ENCODE results near the gene ANKRD36B.
"Not testable (repeated sequence)": the region's sequence is repeated elsewhere in the genome, so short reads cannot be mapped to it uniquely, and the experiment has no call there.

The ANKRD36B gene

GRCh38 chr2:97546711-97547110 lies 43.0 kb downstream of the ANKRD36B start:
- TF ChIP-seq, protein P1, sequence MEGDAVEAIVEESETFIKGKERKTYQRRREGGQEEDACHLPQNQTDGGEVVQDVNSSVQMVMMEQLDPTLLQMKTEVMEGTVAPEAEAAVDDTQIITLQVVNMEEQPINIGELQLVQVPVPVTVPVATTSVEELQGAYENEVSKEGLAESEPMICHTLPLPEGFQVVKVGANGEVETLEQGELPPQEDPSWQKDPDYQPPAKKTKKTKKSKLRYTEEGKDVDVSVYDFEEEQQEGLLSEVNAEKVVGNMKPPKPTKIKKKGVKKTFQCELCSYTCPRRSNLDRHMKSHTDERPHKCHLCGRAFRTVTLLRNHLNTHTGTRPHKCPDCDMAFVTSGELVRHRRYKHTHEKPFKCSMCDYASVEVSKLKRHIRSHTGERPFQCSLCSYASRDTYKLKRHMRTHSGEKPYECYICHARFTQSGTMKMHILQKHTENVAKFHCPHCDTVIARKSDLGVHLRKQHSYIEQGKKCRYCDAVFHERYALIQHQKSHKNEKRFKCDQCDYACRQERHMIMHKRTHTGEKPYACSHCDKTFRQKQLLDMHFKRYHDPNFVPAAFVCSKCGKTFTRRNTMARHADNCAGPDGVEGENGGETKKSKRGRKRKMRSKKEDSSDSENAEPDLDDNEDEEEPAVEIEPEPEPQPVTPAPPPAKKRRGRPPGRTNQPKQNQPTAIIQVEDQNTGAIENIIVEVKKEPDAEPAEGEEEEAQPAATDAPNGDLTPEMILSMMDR (IDR thresholded peaks at IDR 0.05): no peak
- Mint-ChIP-seq H3K27ac (no peak overlapping the region), H3K4me3 (no peak overlapping the region), H3K36me3 (ENCODE audit: low read depth) (peaks cover 35% of the 10 kb centered on the region), H3K9me3 (no peaks in the 10 kb centered on the region), H3K4me1 (no peaks in the 10 kb centered on the region), H3K27me3 (ENCODE audit: low read depth, poor library complexity) (no peaks in the 10 kb centered on the region)
- no peak for DNase-seq

- H3K27me3 Mint-ChIP-seq (ENCODE audit: low read depth, poor library complexity); DNase-seq; H3K4me3 Mint-ChIP-seq; H3K27ac Mint-ChIP-seq; H3K9me3 Mint-ChIP-seq; H3K4me1 Mint-ChIP-seq: not testable (repeated sequence)
- H3K36me3 Mint-ChIP-seq (ENCODE audit: low read depth): peaks cover 30% of the 10 kb centered on the region
Measured at GRCh38 chr2:97544911-97545310, 44.8 kb downstream of the ANKRD36B start.

GRCh38 chr2:97525904-97526303 lies 63.8 kb downstream of the ANKRD36B start:
- H3K27me3 Mint-ChIP-seq (ENCODE audit: low read depth, poor library complexity); DNase-seq; H3K4me3 Mint-ChIP-seq; H3K4me1 Mint-ChIP-seq; H3K27ac Mint-ChIP-seq: not testable (repeated sequence)
- Mint-ChIP-seq H3K9me3 (peaks cover 51% of the 10 kb centered on the region), H3K36me3 (ENCODE audit: low read depth) (peaks cover 66% of the 10 kb centered on the region)

DNA sequence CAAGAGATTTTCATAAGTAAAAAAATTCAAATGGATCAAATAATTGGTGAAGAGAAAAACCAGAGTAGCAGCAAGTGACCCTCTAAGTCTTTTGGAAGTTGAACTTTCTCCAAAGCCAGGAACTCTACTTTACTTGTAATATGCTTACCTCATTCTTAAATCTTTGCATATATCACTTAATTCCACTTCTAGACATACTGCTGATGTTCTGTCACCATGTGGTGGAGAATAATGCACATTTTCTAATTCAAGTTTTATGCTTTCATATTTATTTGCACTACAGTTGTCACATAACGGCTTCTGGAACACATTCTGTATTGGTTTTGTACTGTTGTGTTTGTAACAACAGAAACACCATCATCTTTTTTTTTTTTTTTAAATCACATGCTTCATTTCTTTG lies 65.9 kb downstream of the ANKRD36B start:
- not testable (repeated sequence) for H3K4me1 Mint-ChIP-seq; DNase-seq; H3K27me3 Mint-ChIP-seq (ENCODE audit: low read depth, poor library complexity); H3K4me3 Mint-ChIP-seq; H3K27ac Mint-ChIP-seq
- peaks cover 48% of the 10 kb centered on the region for H3K36me3 Mint-ChIP-seq (ENCODE audit: low read depth)
- peaks cover 43% of the 10 kb centered on the region for H3K9me3 Mint-ChIP-seq

DNA sequence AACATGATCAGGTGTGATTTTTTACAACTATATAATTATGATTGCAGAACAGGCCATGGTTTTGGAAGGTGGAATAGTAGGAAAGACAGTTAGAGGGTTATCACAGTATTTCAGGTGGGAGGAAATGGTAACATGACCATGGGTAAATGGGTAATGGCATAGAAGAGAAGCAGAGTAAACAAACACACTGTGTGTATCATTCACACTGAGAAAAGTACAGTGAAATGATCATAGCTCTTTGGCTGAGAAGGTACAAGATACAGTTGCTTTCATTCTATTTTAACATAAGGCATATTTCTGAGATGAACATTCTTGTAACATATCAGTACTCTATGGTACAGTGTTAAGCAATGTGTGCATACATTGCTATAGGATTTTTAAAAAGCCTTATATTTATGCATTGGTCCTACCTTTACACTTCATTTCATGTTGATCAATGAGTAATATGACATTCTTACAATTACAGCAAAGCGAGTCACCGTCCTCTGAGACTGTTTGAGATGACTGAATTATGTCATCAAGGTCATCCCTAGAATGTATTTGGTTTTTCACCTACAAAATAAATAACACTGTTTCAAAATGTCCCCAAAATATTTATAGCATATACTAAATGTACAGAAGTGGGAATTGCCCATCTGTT lies 66.6 kb downstream of the ANKRD36B start:
- H3K27ac Mint-ChIP-seq; H3K4me3 Mint-ChIP-seq; H3K4me1 Mint-ChIP-seq; H3K27me3 Mint-ChIP-seq (ENCODE audit: low read depth, poor library complexity); DNase-seq: not testable (repeated sequence)
- peaks cover 41% of the 10 kb centered on the region for H3K36me3 Mint-ChIP-seq (ENCODE audit: low read depth)
- H3K9me3 Mint-ChIP-seq: peaks cover 37% of the 10 kb centered on the region

DNA sequence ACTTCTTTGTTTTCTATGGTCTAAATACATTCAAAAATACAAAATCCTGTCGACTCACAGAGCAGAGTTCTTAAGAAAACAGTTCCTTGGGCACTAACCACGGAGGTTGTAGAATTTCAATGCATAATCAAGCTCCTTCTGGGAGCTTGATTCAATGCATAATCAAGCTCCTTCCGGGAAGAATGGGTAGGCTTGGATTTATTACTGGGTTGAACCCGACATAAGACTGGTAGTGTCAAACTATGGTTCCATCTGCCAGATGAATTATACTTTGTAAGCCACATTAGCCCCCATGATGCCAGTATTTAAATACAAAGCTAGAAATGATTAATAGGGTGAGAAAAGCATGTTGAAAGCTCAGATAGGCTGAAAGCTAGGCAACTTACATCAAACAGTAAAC lies 94.0 kb downstream of the ANKRD36B start:
- not testable (repeated sequence) for H3K4me1 Mint-ChIP-seq; H3K27ac Mint-ChIP-seq; H3K27me3 Mint-ChIP-seq (ENCODE audit: low read depth, poor library complexity); DNase-seq; H3K36me3 Mint-ChIP-seq (ENCODE audit: low read depth); H3K9me3 Mint-ChIP-seq; H3K4me3 Mint-ChIP-seq

DNA sequence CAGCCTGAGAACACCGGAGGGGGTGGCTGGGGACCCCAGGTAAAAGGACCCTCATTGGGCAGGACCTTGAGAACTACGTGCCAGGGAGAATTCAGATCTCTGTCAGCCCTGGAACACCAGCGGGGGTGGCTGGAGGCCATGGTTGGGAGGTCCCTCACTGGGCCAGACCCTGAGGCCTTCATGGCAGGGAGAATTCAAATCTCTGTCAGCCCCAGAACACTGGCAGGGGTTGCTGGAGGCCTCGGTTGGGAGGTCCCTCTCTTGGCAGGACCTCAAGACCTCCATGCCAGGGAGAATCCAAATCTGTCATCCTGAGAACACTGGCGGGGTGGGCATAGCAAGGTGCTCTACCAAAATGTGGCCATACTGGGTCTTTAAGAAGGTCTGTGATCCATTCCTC lies 99.5 kb downstream of the ANKRD36B start:
- not testable (repeated sequence) for H3K4me1 Mint-ChIP-seq; H3K27ac Mint-ChIP-seq; H3K36me3 Mint-ChIP-seq (ENCODE audit: low read depth); H3K27me3 Mint-ChIP-seq (ENCODE audit: low read depth, poor library complexity); H3K9me3 Mint-ChIP-seq; H3K4me3 Mint-ChIP-seq; DNase-seq

Data from nephron progenitor cell (in vitro differentiated cells).